Activated T-cell treated with anti-CD3 and anti-CD28 coated beads for 48 hours (primary cell): ENCODE data around the gene FAM135A.
"Not testable (repeated sequence)": the region's sequence is repeated elsewhere in the genome, so short reads cannot be mapped to it uniquely, and the experiment has no call there.

ENCODE experiments used
- DNase-seq: peaks from one replicate; pipeline ENCODE4 v3.0.0-alpha.2; 2020; ENCODE audit warnings: low read depth

FAM135A gene

DNA sequence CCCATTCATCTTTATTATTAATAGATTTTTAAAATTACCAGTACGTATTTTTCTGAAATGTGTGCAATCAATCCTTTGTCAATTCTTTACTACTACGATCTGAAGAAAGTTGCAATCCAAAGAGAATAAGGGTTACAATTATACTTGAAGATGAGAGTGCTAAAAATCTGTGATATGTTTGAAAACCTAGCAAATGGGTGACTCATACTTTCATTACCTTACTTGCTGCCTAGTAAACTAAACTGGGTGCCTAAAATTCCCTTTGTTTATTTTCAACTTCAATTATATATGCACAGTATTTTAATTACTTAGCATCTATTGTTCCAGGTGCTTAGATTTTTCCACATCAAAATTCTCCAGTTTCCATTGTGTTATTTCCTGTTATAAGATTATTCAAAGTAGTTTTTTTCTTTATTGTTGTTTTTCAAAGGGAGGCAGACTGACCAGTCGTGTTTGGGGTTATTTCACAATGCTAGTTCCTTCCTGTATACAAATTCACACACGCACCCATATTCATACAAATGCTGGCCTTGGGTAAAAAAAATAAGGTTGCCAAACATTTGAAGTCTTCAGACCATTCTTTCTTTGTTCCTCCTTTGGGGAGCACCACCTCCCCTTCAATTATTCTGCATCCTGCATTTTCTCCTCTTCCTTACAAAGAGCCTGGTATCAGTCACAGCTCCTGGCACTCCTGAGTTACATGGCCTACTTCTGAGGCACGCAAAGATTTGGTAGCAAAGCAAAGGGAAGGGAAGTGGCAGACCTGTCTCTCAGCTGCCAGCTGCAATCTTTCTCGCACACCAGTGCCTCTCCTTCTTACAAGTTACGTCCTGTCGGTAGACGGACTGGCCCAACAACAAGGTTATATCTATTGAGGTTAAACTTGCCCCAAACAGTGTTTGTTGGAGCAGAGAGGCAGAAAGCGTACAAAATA lies 16.2 kb upstream of the FAM135A start:
- DNase-seq = no peak

DNA sequence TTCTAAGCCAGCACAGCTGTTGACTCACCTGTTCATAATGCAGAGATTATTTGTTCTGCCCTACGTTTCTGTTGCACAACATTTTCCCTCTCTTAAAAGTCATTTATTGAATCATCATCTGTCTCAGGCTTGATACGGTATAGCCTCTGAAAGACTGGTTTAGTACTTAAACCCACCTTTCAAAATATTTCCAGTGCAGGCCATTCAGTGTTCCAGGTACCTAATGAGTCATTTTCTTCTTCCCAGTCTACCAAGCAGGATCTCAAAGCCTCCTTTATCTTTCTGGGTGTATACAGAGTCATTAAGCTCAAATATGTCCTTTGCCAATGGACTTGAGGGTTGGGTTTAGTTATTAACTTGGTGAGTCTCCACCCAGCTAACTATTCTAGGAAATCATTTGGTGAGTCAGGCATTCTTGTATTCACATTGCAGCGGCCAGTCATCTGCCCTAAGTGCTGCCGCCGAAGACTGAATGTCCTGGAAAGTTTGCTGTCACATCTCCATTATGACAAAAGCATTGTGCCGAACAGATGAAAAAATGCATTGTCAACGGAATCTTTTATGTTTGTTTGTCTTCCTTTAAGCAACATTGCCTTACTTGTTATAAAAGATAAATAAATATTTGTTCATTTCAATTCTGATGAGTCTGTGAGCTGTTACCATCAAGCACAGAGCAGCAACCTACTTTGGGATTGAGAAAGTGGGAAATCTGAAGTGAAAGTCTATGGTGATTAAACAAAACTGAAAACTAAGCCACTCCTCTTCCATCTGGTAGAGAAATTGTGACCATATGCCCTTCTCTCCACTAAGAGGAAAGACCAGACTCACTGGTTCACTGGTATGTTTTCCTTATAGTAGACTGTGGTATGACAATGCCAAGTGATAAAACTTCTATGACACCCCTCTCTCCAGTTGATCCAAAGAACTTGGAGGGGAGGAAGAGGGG lies 14.3 kb upstream of the FAM135A start:
- DNase-seq = no peak

DNA sequence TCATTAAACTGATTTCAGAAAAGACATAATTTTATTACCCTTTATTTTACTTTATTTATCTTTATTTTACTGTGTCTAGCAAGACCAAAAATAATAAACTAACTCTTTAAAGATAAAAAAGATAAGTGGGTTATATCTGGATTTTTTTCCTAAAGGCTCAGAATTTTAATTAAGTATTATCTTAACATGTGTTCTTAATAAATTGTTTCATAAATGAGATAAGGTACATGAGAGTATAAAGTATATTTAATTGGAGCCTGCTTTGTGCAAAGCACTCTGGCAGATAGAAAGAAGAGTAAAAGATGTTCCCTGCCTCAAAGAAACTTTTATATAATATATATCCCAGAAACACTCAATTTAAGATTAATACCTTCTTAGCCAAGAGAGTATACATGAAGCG lies 8.7 kb upstream of the FAM135A start:
- no peak for DNase-seq

DNA sequence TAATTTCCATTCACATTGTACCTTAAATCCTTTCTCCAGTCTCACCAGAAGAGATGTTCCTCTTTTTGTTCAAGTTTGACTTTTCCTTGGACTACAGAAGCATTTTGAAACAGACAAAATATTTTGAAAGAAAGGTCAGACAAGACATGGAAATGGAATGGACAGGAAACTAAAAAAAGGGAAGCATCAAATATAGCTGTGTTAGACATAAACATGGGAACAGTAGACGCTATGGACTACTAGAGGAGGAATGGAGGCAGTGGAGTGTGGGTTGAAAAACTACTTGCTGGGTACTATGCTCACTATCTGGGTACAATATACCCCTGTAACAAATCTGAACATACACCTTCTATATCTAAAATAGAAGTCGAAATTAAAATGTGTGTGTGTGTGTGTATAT lies 4.1 kb upstream of the FAM135A start:
- DNase-seq = no peak

DNA sequence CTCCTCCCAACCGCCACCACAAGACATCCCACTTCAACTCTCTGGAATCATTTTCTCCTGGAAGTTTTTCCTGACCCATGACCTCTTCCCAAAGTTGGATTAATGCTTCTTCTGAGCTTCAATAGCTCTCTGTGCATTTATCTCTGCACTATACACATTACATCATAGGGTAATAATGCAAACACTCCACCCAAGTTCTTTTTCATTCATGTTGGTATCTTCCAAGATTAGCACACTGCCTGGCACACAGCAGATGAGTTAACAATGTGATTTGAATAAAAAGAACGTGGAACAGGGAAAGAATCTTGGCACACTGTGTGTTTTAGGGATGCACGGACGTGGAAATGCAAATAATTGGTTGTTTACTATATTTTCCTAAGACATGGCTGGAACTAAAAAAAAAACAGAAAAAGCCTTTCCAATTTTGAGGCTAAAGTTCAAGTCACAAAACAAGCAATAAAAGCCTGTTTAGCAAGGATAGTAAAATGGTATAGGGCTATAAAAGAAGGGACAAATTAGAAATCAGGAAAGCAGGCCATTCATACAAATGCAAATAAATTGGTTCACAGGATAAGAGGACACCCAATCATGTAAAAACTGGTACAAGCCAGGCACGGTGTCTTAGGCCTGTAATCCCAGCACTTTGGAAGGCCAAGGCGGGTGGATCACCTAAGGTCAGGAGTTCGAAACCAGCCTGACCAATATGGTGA lies 1.6 kb upstream of the FAM135A start:
- no peak for DNase-seq

DNA sequence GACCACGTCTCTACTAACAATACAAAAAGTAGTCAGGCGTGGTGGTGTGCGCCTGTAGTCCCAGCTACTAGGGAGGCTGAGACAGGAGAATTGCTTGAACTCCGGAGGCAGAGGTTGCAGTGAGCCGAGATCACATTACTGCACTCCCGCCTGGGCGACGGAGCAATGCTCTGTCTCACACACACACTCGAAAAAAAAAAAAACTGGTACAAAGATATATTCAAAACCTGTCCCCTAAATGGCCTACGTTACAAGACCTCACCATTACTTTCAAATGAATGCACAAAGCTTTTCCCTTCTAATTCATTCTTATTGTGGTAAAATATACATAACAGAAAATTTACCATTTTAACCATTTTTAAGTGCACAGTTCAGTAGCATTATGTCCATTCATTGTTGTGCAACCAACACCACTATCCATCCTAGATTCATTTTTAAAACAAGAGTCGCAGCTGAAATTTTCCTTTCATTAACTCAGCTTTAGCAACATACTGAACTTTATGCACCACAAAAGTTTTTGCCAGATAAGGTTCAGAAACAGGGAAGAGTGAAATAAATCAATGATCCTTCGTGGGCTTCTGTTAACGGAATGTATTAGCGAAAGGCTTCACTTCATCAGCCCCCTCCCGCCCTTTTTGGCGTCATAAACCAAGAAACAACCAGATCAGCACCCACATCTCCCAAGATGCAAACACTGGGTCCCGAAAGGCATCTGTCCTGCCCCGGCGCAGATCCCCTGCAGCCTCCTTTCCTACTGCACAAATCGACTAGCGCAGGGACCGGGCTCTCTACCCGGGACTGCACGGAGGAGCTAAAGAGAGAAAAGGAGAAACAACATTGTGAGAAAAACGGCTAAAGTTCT lies 825 bp upstream of the FAM135A start:
- DNase-seq = no peak

DNA sequence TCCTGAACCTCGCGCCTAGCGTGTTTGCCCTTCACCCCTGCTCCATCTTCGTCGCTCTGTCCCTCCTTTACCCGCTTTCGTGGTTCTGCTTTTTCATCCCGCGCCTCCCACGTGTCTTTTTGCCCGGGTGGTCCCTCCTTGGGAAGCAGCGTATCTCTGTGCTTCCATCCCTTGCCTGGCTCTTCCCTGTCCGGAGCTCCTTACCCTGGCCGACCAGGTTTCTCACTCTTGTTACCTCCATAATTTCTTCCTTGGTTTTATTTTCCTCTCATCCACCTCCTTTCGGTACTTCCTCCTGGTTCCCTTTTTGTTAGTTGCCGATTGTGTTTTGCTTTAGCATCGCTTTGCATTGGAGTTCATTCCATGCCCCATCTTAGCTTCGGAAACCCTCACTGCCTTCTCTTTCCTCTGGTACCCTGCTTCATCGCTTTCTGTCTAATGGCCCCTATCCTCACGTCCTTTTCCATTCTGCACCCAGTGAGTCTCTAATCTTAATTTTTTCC lies 735 bp downstream of the FAM135A start:
- no peak for DNase-seq

DNA sequence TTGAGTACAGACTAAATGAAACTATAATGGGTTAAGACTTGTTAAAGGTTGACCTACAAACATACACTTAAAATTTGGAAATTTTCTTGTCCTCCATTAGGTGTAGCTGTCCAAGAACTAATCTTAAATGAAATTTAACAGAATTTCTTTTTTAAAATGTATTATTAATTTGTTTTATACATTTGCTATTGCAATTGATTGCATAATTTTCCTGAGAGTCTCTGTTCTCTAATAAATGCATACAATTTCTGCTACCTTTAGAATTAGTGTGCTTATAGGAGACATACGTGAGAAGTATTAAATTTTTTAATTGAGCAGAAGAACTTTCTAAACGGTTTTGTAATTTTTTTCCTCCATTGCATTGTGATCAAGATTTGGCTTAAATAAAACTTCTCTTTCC lies 1.5 kb downstream of the FAM135A start:
- no peak for DNase-seq

DNA sequence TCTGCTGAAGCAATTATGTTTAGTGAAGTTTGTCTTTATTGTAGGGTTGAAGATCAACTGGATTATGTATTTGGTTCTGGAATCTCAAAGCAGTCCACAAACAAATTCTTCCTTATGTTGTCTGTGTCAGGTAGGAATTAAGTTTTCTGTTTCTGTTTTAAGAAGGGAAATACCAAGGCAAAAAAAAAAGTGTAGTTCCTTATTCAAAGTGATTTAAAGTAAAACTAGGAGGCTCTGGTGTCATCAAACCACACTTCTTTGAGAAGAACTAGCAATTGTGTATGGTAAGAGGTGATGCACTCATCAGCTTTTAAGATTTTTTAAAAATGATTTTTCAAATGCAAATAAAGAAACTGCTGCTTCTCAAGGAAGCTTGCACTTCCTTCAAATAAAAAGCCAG lies 1.9 kb downstream of the FAM135A start:
- DNase-seq = no peak

DNA sequence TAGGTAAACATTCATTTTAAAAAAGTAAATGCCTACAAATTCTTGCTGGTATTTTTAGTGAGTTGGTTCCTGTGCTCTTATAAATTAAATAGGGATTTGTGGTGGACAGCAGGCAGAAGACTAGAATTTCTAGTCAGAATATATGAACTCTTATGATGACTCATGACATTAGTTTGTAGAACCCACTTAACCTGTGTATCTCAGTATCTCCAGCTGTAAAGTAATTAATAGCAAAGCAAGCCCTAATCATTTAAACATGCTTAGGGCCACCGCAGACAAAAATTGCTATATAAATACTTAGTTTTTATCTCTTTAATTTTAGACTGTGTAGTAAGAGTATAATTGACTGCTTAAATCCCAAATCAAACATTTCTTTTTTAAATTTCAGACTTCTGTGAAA lies 2.4 kb downstream of the FAM135A start:
- no peak for DNase-seq

DNA sequence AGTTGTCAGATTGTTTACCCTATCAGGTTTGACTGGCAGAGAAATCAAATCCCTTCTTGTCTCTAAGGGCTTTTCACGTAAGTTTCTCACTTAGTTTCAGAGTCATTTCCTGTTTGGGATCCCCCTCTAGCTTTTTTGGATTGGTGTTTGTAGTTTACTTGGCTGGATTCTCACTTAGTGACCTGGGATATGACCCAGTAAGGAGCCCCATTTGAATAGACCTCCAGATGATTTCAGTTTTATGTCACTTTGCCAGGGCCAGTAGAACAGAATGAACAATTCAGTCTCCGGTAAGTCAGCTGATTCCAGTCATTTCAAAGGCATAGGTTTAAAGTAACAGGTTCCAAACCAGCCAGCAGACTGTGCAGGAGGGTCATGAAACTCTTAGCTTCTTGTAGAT lies 8.2 kb downstream of the FAM135A start:
- DNase-seq = no peak

DNA sequence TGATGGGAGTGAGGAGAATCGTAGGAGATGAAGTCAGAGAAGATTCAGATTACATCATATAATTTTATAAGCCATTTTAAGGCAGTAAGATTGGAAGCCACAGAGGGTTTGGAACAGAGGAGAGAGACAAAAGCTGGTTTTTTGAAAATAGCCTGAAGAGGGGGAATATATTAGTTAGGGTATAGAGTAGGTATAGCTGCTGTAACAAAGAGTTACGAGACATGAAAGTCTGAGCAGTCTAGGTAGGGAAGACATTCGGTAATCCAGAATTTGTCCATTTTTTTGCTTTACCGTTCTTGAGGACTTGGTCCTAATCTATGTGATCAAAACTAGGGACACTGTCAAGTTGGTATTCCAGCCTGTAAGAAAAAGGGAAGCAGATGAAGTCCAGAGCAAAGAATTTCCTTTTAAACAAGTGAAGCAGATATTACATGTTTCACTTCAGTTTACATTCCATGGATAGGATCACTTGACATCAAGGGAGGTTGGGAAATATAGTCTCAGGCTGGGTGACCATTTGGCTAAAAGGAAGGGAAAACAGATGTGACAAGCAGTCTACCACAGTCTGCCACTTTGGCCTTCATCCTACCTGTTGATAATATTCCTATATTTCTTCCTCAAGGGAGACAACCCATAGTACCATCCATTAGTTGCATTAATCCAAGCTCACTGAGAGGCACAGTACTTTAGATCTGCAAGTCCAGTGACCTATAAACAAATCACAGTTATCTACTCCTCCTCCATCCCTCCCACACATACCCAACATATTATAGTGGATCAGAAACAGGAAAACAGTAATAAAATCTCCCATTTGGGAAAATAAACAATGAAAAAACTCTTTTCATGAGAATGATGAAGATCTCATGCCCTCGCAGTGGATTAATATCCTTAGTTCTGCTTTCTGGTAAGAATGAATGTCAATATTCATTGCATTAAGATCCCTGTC lies 10.2 kb downstream of the FAM135A start:
- no peak for DNase-seq

DNA sequence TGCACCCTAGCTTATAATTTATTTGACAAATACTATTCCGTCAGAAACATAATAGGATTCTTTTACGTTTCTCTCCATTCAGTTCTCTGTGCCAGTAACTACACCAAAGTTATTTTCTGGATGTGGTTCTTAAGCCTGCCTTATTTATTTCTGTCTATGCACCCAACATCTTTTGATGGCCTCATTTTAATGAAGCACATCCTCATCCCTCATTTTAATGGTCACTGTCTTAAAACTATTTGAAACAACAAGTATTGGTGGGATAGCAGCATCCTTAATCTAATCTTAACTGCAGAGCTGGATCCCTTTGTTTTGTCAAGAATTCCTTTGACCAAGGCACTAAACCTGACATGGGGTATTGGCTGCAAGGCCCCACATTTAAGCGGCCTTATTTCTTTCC lies 11.0 kb downstream of the FAM135A start:
- no peak for DNase-seq

DNA sequence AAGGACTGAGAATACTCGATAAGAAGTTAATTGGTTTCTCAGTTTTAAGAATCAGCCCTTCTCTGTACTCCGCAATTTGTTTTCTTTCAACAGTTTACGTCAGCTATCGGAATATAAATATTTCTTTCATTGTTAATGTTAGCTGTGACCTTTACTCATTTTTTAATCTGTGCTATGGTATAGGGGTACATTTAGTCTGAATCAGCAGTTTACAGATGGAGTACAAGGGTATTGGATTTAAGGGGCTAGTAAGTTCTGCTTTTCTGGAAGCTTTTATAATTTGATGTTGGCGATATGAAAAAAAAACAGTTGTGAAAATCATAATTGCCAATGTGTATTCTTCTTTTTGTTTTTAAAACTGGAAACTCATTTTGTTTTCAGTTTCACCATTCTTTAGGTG lies 23.0 kb downstream of the FAM135A start:
- DNase-seq = no peak

DNA sequence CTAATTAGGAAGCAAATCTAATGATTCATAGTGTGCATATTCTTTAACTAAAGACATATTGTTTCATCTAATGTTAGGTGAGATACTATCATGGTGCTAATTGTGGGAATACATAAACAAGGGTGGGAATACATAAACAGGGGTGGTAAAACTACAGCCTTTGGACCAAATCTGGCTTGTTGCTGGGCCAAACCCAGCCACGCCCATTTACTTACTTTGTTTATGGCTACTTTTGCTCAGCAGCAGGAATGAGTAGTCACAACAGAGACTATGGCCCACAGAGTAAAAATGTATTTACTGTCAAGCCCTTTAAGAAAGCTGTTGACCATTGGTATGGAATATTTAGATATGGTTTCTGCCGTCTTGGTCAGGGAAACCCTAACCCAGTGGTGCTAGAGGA lies 31.7 kb downstream of the FAM135A start:
- no peak for DNase-seq

DNA sequence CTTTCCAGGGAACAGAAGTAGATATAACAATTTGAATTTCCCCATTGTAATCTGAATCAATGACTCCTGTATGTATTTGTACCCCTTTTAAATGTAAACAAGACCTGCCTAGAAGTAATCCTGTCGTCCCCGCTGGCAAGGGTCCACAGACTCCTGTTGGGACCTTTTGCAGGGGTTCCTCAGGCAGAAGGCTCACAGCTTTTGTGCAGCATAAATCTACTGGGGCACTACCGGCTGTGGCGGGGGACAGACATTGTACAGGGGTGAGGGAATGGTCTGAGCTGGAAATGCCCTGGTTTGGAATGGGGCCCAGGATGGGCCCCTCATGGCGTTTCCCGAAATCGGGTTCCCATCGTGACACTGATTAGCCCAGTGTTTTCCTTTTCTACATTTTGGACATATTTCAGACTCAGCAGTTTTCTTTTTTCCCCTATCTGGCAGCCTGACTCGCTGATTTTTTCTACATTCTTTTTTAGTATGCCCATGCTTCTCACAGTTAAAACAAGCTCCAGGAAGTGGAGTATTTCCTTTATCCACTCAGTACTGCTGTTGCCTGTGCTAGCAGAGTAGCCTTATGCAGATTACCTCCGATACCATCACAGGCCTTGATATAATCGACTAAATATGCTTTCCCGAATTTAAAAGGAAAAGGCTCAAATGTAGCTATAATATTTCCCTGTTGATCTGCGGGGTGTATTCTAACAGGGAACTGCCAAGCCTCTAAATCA lies 34.2 kb downstream of the FAM135A start:
- DNase-seq = not testable (repeated sequence)

DNA sequence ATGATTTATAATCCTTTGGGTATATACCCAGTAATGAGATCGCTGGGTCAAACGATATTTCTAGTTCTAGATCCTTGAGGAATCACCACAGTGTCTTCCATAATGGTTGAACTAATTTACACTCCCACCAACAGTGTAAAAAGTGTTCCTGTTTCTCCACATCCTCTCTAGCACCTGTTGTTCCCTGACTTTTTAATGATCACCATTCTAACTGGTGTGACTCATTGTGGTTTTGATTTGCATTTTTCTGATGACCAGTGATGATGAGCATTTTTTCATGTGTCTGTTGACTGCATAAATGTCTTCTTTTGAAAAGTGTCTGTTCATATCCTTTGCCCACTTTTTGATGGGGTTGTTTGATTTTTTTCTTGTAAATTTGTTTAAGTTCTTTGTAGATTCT lies 40.6 kb downstream of the FAM135A start:
- not testable (repeated sequence) for DNase-seq

DNA sequence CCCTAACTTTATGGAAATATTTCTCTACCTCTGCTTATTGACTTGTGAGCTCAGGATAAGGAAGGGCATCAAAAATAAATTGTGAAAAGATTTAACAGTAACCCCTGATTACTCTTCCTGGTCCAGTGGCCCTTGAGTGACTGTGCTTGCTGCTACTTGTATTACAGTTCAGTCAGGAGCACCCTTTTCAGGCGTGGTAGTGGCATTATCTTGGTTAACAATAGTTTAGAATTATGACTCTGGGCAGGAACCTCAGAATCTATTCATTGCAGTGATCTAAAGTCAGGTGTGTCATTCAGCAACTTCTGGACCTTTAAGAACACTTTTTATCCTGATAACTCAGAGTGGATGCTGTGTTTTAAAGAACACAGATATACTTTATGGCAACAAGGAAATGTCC lies 43.4 kb downstream of the FAM135A start:
- DNase-seq = no peak

DNA sequence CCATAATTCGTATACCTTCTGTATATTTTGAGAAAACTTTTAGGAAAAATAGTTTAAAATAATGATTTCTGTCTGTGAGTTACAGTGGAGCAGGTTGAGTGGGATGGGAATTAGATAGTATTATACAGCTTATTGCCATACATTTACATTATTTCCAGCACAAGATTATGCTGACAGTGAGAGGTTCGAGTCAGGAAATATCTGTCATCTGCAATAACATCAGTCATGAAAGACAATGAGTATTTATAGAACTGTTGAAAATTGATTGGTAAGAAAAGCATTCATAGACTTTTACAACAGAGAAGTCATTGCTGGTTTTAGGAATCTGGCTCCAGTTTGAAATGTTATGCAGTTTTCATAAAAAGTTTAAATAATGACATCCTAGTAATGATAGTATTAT lies 45.9 kb downstream of the FAM135A start:
- no peak for DNase-seq
